ENCODE results near the gene GBX1. TPM values are rescaled to one million over a fixed set of nuclear protein-coding genes. Genes with fewer than 3 reads are reported as not detected.

Gene GBX1
- total RNA-seq, 2 experiments from 2014 or later, result not detected

DNA sequence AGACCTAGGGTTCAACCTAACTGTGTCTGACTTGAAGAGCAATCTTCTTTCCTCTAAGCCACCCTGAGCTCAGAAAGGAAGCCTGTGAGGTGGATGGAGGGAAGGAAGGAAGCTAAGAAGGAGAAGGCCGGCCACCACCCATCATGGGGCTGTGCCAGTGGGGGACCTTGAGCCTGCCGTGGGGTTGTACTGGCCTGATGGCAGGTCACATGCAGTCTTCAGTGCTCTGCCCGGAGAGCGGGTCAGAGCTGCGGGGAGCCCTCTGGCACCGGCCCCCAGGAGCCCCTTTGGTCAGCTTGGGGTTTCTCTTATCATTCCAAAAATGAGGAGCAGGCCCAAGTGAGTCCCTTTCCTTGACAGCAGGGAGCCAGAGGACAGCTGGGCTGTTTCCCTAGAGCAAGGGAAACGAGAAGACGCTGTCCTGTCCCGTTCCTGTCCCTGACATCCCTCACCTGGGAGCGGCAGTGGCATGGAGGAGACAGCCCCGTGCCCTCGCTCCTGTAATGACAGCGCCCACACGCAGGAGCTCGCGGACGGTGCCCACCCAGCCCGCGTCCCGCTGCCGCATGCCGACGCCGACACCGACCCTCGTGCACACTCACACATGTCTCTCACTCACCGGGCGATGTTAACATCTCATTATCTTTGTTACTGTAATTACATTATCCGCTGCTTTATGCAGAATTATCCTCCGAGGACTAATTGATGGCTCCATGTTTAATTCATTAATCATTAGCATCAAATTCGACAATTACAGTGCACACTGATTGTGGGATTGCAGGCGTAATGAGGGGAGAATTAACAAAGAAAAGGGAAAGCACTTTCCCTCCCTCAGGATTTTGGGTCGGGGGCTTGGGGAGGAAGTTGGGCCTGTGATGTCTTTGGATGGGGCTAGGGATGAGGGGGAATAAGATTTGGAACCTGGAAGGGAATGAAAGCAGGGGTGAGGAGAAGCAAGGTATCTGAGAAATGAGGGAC, 31.3 kb downstream of the GBX1 start:
- no peak for ATAC-seq
- no peak overlapping the region for H3K27ac Mint-ChIP-seq

DNA sequence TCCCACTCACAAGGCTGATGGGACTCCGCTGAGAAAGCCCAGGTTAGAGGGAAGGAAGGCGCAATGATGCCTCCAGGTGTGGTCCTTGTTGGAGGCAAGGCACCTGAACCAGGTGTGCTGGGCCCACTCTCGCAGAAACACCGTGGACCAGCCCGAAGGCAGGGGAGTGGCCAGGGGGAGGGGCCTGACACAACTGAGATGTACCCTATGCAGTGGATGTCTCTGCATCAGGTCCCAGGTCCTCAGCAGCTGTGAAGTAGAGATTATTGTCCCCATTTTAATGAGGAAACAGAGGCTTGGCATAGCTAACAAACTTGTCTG, 32.0 kb downstream of the GBX1 start:
- CTCF ChIA-PET, result interaction anchor here (2.0 to 5.3 kb wide), 2 partner anchors 11 to 32 kb away, joined by 7 to 23 read pairs; partner anchors contain the start of gene GBX1
- no peaks in the 10 kb centered on the region for H3K27me3 Mint-ChIP-seq
- H3K9me3 Mint-ChIP-seq, result no peaks in the 10 kb centered on the region

More for the DNA sequence above, 31.3 kb downstream of the GBX1 start:
- intact Hi-C loops (cut with micrococcal nuclease), result no loop called here
- TF ChIP-seq, protein P1, sequence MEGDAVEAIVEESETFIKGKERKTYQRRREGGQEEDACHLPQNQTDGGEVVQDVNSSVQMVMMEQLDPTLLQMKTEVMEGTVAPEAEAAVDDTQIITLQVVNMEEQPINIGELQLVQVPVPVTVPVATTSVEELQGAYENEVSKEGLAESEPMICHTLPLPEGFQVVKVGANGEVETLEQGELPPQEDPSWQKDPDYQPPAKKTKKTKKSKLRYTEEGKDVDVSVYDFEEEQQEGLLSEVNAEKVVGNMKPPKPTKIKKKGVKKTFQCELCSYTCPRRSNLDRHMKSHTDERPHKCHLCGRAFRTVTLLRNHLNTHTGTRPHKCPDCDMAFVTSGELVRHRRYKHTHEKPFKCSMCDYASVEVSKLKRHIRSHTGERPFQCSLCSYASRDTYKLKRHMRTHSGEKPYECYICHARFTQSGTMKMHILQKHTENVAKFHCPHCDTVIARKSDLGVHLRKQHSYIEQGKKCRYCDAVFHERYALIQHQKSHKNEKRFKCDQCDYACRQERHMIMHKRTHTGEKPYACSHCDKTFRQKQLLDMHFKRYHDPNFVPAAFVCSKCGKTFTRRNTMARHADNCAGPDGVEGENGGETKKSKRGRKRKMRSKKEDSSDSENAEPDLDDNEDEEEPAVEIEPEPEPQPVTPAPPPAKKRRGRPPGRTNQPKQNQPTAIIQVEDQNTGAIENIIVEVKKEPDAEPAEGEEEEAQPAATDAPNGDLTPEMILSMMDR (IDR thresholded peaks at IDR 0.05), result no peak
- CTCF ChIA-PET, result interaction anchor here (0.9 to 5.3 kb wide), 3 partner anchors 9 to 31 kb away, joined by 3 to 23 read pairs (median 7); partner anchors contain the start of gene GBX1
- Mint-ChIP-seq H3K36me3 (ENCODE audit: low read depth) (no peaks in the 10 kb centered on the region), H3K9me3 (no peaks in the 10 kb centered on the region), H3K27me3 (no peaks in the 10 kb centered on the region), H3K4me1 (ENCODE audit: low read depth) (no peaks in the 10 kb centered on the region), H3K4me3 (no peak overlapping the region)
- no peak for DNase-seq
- POLR2A ChIA-PET, result no interaction called here

DNA sequence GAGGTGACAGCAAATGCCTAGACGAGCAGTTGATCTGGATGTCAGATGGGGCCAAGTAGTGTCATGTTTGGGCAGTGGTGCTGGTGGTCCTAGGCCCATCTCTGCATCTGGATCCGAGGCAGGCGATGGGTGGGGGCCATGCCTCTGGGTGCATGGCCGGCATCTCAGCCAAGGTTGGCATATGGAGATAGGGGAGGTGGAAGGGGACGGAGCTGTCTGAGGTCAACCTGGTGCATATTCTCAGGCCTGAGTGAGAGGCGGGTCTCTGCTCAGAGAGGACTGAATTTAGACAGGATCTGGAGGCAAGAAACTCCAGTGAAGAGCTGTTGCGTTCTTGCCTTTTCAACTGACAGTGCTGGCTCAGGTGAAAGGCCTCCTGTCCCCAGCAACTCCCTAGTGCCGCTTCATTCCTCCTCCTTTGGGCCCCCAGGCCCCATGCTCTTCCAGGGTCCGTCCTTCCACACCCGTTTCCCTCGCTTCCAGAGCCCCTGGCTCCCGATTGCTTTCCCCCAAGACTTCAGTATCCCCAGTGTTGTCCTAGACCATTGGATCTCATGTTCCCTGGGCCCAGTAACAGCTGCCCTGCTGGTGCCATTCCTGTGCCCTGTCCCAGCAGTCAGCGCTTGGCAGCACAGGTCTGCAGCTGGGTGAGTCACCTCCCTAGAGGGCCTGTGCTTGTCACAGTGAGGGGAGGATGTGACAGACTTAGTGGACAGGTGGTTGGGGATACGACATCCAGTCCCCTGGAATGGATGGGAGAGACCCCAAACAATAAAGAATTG, 32.6 kb downstream of the GBX1 start:
- no peaks in the 10 kb centered on the region for H3K36me3 Mint-ChIP-seq (ENCODE audit: low read depth)
- no peaks in the 10 kb centered on the region for H3K4me1 Mint-ChIP-seq (ENCODE audit: low read depth)
- no peaks in the 10 kb centered on the region for H3K9me3 Mint-ChIP-seq
- no peak overlapping the region for H3K4me3 Mint-ChIP-seq
- no peak for DNase-seq
- ChIA-PET POLR2A (no interaction called here), CTCF (interaction anchor here (0.9 to 2.0 kb wide), 3 partner anchors 11 to 49 kb away, joined by 3 to 7 read pairs (median 4); partner anchors contain the start of genes AGAP3 and GBX1)
- no peak overlapping the region for H3K27ac Mint-ChIP-seq
- ATAC-seq, result no peak
- intact Hi-C loops (cut with micrococcal nuclease), result no loop called here
- TF ChIP-seq, protein P1 (IDR thresholded peaks at IDR 0.05), result no peak
- H3K27me3 Mint-ChIP-seq, result no peaks in the 10 kb centered on the region

More for the DNA sequence above, 32.0 kb downstream of the GBX1 start:
- H3K4me3 Mint-ChIP-seq, result no peak overlapping the region
- H3K36me3 Mint-ChIP-seq (ENCODE audit: low read depth), result no peaks in the 10 kb centered on the region
- no peaks in the 10 kb centered on the region for H3K4me1 Mint-ChIP-seq (ENCODE audit: low read depth)
- POLR2A ChIA-PET, result no interaction called here
- H3K27ac Mint-ChIP-seq, result no peak overlapping the region
- intact Hi-C loops (cut with micrococcal nuclease), result no loop called here
- DNase-seq, result no peak
- no peak for ATAC-seq
- TF ChIP-seq, protein P1 (IDR thresholded peaks at IDR 0.05), result no peak

DNA sequence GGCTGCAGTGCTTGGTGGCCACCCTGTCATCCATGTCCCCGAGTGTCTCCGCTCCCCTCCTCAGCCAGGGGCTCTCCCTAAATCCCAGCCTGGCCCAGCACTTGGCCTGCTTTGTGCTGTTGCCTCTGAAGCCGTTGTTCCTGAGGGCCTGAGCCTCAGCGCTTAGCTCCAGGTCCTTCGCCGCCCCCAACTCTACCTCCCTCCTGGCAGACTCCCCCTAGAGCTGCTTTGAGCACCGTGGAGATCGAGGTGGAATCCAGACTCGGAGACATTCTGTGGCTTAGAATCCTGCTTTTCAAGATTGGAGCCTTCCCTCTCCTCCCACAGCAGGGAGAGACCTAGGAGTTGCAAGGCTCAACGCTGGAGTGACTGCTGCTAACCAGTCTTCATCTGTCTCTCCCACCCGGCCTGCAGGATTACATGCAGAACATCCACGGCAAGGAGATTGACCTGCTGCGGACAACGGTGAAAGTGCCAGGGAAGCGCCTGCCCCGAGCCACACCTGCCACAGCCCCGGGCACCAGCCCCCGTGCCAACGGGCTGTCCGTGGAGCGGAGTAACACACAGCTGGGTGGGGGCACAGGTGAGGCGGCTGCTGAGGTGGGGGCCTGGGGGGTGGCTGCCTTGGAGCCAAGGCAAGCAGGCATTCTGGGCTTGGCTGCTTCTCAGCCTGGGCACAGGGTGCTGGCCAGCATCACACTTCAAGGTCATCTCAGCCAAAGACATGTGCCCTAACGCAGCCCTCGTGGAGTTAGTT, 33.3 kb downstream of the GBX1 start:
- H3K4me1 Mint-ChIP-seq (ENCODE audit: low read depth), result no peaks in the 10 kb centered on the region
- H3K27me3 Mint-ChIP-seq, result no peaks in the 10 kb centered on the region
- H3K9me3 Mint-ChIP-seq, result no peaks in the 10 kb centered on the region
- DNase-seq (no peak), ATAC-seq (no peak)
- H3K27ac Mint-ChIP-seq, result no peak overlapping the region
- no peaks in the 10 kb centered on the region for H3K36me3 Mint-ChIP-seq (ENCODE audit: low read depth)
- ChIA-PET CTCF (interaction anchor here (0.9 to 1.4 kb wide), 2 partner anchors 10 to 49 kb away, joined by 3 to 4 read pairs; partner anchors contain the start of gene AGAP3), POLR2A (no interaction called here)
- H3K4me3 Mint-ChIP-seq, result no peak overlapping the region
- intact Hi-C loops (cut with micrococcal nuclease), result no loop called here
- TF ChIP-seq, protein P1 (IDR thresholded peaks at IDR 0.05), result no peak
